ENCODE data around the gene PWWP2B.

PWWP2B gene

GRCh38 chr10:132441818-132442524 lies 45.0 kb downstream of the PWWP2B start:
- no peaks in the 10 kb centered on the region for H3K79me2 ChIP-seq (ENCODE audit: insufficient read depth, low read length)
- peaks cover 4% of the 10 kb centered on the region for H3K4me1 ChIP-seq (ENCODE audit: insufficient read depth, low read length, severe bottlenecking)
- no peak overlapping the region for H3K4me2 ChIP-seq (ENCODE audit: low read length)
- H3K27ac ChIP-seq (ENCODE audit: low read depth, low read length, poor library complexity, severe bottlenecking), result no peak overlapping the region
- H3F3A ChIP-seq (ENCODE audit: insufficient read depth, low read length), result no peaks in the 10 kb centered on the region
- H3K4me3 ChIP-seq (ENCODE audit: low read depth, low read length, poor library complexity, severe bottlenecking), result no peak overlapping the region
- no peak overlapping the region for H2AFZ ChIP-seq (ENCODE audit: low read length)
- no peaks in the 10 kb centered on the region for H3K27me3 ChIP-seq (ENCODE audit: insufficient read depth, low read length)
- H4K20me1 ChIP-seq (ENCODE audit: insufficient read depth, low read length), result no peaks in the 10 kb centered on the region
- H3K9me2 ChIP-seq (ENCODE audit: low read depth, low read length), result no peaks in the 10 kb centered on the region
- H3K9me3 ChIP-seq (ENCODE audit: low read length), result 0 out of 2 replicates have a peak, but pooled peaks cover 3% of the 10 kb centered on the region
- no peaks in the 10 kb centered on the region for H3K36me3 ChIP-seq (ENCODE audit: insufficient read depth, low read length)
- TF ChIP-seq EZH2 (IDR thresholded peaks at IDR 0.05; ENCODE audit: borderline replicate concordance, low read length) (no peak), CTCF (IDR thresholded peaks at IDR 0.05; ENCODE audit: low read length) (no peak)
- no peak overlapping the region for H3K9ac ChIP-seq (ENCODE audit: low read length)

- no peak overlapping the region for H2AFZ ChIP-seq (ENCODE audit: low read length)
- no peak overlapping the region for H3K4me2 ChIP-seq (ENCODE audit: low read length)
- H3K9me3 ChIP-seq (ENCODE audit: low read length), result 0 out of 2 replicates have a peak, but pooled peaks cover 3% of the 10 kb centered on the region
- H3K4me3 ChIP-seq (ENCODE audit: low read depth, low read length, poor library complexity, severe bottlenecking), result no peak overlapping the region
- no peak overlapping the region for H3K27ac ChIP-seq (ENCODE audit: low read depth, low read length, poor library complexity, severe bottlenecking)
- no peaks in the 10 kb centered on the region for H3K9me2 ChIP-seq (ENCODE audit: low read depth, low read length)
- no peaks in the 10 kb centered on the region for H3K36me3 ChIP-seq (ENCODE audit: insufficient read depth, low read length)
- no peak for TF ChIP-seq EZH2 (IDR thresholded peaks at IDR 0.05; ENCODE audit: borderline replicate concordance, low read length)
- TF ChIP-seq CTCF (IDR thresholded peaks at IDR 0.05; ENCODE audit: low read length), result no peak
- H4K20me1 ChIP-seq (ENCODE audit: insufficient read depth, low read length), result no peaks in the 10 kb centered on the region
- H3K4me1 ChIP-seq (ENCODE audit: insufficient read depth, low read length, severe bottlenecking), result peaks cover 11% of the 10 kb centered on the region
- no peaks in the 10 kb centered on the region for H3F3A ChIP-seq (ENCODE audit: insufficient read depth, low read length)
- no peaks in the 10 kb centered on the region for H3K79me2 ChIP-seq (ENCODE audit: insufficient read depth, low read length)
- no peaks in the 10 kb centered on the region for H3K27me3 ChIP-seq (ENCODE audit: insufficient read depth, low read length)
- H3K9ac ChIP-seq (ENCODE audit: low read length), result no peak overlapping the region
These were observed 45.6 kb downstream of the PWWP2B start for GRCh38 chr10:132442636-132443035.

GRCh38 chr10:132443605-132443982 lies 46.6 kb downstream of the PWWP2B start:
- no peaks in the 10 kb centered on the region for H3K36me3 ChIP-seq (ENCODE audit: insufficient read depth, low read length)
- no peak overlapping the region for H3K4me3 ChIP-seq (ENCODE audit: low read depth, low read length, poor library complexity, severe bottlenecking)
- no peak overlapping the region for H3K4me2 ChIP-seq (ENCODE audit: low read length)
- TF ChIP-seq EZH2 (IDR thresholded peaks at IDR 0.05; ENCODE audit: borderline replicate concordance, low read length), result no peak
- peak; percentile 28; the same call in 1 of the 2 replicates for TF ChIP-seq CTCF (IDR thresholded peaks at IDR 0.05; ENCODE audit: low read length)
- peaks cover 16% of the 10 kb centered on the region for H3K4me1 ChIP-seq (ENCODE audit: insufficient read depth, low read length, severe bottlenecking)
- H3K79me2 ChIP-seq (ENCODE audit: insufficient read depth, low read length), result no peaks in the 10 kb centered on the region
- H3K27me3 ChIP-seq (ENCODE audit: insufficient read depth, low read length), result no peaks in the 10 kb centered on the region
- H3K9ac ChIP-seq (ENCODE audit: low read length), result no peak overlapping the region
- no peaks in the 10 kb centered on the region for H3F3A ChIP-seq (ENCODE audit: insufficient read depth, low read length)
- 0 out of 2 replicates have a peak, but pooled peaks cover 3% of the 10 kb centered on the region for H3K9me3 ChIP-seq (ENCODE audit: low read length)
- H2AFZ ChIP-seq (ENCODE audit: low read length), result no peak overlapping the region
- H3K27ac ChIP-seq (ENCODE audit: low read depth, low read length, poor library complexity, severe bottlenecking), result no peak overlapping the region
- no peaks in the 10 kb centered on the region for H3K9me2 ChIP-seq (ENCODE audit: low read depth, low read length)
- H4K20me1 ChIP-seq (ENCODE audit: insufficient read depth, low read length), result no peaks in the 10 kb centered on the region

Data from OCI-LY1 (cell line).